Neuron (in vitro differentiated cells): ENCODE measurements around the gene YIPF5.

Experiments used
- H2AFZ ChIP-seq: one replicate; pipeline ENCODE4 v1.6.1; 2013; ENCODE audit warnings: low read depth, mild to moderate bottlenecking, inconsistent platforms, low read length, moderate library complexity
- H3K27me3 ChIP-seq: one replicate; pipeline ENCODE4 v1.6.1; 2013; ENCODE audit warnings: low read length; ENCODE audit not compliant: insufficient read depth
- H3K36me3 ChIP-seq: one replicate; pipeline ENCODE4 v1.6.1; 2013; ENCODE audit warnings: low read length; ENCODE audit not compliant: insufficient read depth
- H3K4me1 ChIP-seq: one replicate; pipeline ENCODE4 v1.6.1; 2013; ENCODE audit warnings: low read length; ENCODE audit not compliant: insufficient read depth
- H3K4me3 ChIP-seq: 2 replicates; pipeline ENCODE4 v1.5.1; 2013; ENCODE audit warnings: mild to moderate bottlenecking, low read length, moderate library complexity
- H3K9me3 ChIP-seq: one replicate; pipeline ENCODE4 v1.6.1; 2013; ENCODE audit warnings: low read length

The YIPF5 gene

GRCh38 chr5:144170276-144171024 is at the start of gene YIPF5, which contains the start of gene KCTD16:
Gene YIPF5, minus strand, starts transcription at chr5:144170659. Its CDS starts 704 bp downstream, at chr5:144169955.
Gene KCTD16, plus strand, starts transcription at chr5:144170873.
- peak within 1 kb of the TSS; percentile 73 for H3K4me3 ChIP-seq
- H3K4me1 ChIP-seq = peaks cover 15% of the 10 kb centered on the region
- H3K9me3 ChIP-seq = no peaks in the 10 kb centered on the region
- peak within 1 kb of the TSS; percentile 59 for H2AFZ ChIP-seq
- H3K27me3 ChIP-seq = no peaks in the 10 kb centered on the region
- H3K36me3 ChIP-seq = peaks cover 12% of the 10 kb centered on the region

DNA sequence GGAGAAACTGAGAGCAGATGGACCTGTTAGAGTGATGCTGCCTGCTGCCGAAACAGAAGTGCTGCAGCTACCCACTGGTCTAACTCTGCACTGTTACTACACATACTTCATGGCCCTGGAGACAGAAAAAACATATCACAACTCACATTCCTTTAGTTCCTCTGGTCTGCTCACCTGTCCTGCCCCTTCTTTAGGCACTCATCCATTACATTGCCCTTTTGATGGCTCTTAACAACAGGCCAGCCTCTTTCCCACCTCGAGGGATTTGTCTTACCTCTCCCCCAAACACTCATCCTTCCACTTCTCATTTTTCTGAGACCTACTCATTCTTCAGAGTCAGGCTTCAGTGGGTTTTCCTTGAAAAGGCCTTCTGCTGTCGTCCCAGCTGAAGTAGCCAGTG is 49.4 kb upstream of the YIPF5 start:
- Histone ChIP-seq H3K9me3 (no peaks in the 10 kb centered on the region), H3K4me3 (no peak overlapping the region), H3K4me1 (no peaks in the 10 kb centered on the region), H2AFZ (no peak overlapping the region), H3K36me3 (no peaks in the 10 kb centered on the region), H3K27me3 (no peaks in the 10 kb centered on the region)

DNA sequence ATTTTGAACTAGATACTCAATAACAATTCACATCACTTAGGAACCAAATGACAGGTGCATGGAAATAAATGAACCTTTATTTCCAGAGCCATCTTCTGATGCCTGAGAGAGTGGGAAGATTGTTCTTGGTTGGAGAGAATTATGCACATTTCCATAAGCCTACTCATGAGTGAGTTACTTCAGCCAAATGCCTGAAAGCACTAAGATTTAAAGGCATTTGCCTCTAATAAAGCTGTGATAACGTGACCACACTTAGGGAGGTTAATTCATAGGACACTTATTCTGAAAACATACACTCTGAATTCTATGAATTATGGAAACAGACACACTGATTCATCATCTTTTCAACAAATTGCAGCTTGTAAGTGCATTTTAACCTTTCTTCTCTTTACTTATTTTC is 40.2 kb upstream of the YIPF5 start:
- Histone ChIP-seq H3K9me3 (no peaks in the 10 kb centered on the region), H2AFZ (no peak overlapping the region), H3K27me3 (peaks cover 10% of the 10 kb centered on the region), H3K4me3 (no peak overlapping the region), H3K4me1 (no peaks in the 10 kb centered on the region), H3K36me3 (no peaks in the 10 kb centered on the region)

DNA sequence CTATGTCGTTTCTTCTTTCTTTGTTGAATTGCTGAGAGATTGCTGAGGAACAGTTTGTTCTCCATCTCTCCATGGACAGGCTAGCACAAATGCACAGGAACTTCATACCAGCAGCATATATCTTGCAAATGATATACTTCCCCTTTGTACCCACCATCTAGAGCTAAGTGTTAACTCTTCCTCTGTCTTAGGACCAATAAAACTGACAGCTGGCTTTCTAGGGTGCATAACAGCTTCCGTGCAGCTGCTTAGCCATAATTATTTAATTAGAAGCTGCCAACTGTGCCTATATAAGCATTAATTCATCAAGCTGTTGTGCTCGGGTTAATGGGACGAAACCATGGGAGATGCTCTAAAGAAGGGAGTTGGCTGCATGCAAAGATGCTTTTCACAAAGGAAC is 38.9 kb upstream of the YIPF5 start:
- H3K9me3 ChIP-seq = no peaks in the 10 kb centered on the region
- H2AFZ ChIP-seq = no peak overlapping the region
- peaks cover 2% of the 10 kb centered on the region for H3K4me1 ChIP-seq
- no peak overlapping the region for H3K4me3 ChIP-seq
- no peaks in the 10 kb centered on the region for H3K36me3 ChIP-seq
- H3K27me3 ChIP-seq = peaks cover 18% of the 10 kb centered on the region

DNA sequence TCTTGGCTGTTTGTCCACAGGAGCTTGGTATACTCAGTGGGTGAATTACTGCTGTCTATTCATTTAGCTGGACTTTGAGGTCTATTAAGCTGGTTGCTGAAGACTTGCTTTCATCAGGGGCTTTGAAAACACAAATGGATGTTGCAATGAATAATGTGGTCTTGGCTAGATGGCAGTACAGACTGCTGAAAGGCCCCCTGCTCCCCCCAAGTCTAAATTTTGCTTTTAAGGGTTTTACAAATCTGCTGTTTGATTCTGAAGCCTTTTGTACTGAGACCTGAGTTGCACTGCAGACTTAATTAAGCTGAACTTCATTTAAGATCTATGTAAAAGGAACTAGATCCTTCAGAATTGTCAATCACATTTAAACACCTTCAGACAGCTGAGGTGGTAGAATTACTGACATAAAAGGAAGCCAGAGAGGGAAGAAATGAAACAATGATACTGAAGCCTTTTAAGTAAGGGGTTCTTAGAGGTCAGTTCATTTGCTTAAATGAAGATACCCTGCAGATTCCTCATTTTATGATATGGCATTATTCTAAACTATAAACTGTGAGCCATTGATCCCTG is 37.5 kb upstream of the YIPF5 start:
- H3K4me3 ChIP-seq = no peak overlapping the region
- H3K27me3 ChIP-seq = peaks cover 18% of the 10 kb centered on the region
- no peak overlapping the region for H2AFZ ChIP-seq
- no peaks in the 10 kb centered on the region for H3K9me3 ChIP-seq
- H3K4me1 ChIP-seq = peaks cover 2% of the 10 kb centered on the region
- H3K36me3 ChIP-seq = no peaks in the 10 kb centered on the region

DNA sequence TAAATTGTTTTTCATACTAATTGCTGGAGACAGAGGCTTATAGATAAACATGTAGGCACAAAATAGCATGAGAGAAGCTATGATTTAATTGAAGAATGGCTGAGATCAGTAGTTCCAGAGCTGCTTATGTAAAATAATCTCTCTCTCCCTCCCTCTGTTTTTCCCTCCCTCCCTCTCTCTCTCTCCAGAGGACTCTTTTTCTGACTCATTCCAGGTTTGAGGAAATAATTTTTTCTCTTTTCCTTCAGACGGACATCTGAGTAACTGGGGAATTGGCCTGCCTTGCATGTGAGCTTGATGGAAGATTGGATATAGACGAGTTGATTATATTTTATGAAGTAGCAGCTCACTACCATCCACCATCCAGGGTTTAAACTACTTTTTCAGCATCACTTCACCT is 35.7 kb upstream of the YIPF5 start:
- Histone ChIP-seq H2AFZ (no peak overlapping the region), H3K27me3 (peaks cover 18% of the 10 kb centered on the region), H3K9me3 (no peaks in the 10 kb centered on the region), H3K4me3 (no peak overlapping the region), H3K36me3 (no peaks in the 10 kb centered on the region), H3K4me1 (peaks cover 2% of the 10 kb centered on the region)

- peaks cover 2% of the 10 kb centered on the region for H3K4me1 ChIP-seq
- peaks cover 18% of the 10 kb centered on the region for H3K27me3 ChIP-seq
- no peak overlapping the region for H2AFZ ChIP-seq
- peak overlapping the region; percentile 32 for H3K4me3 ChIP-seq
- H3K9me3 ChIP-seq = no peaks in the 10 kb centered on the region
- H3K36me3 ChIP-seq = no peaks in the 10 kb centered on the region
Measured at GRCh38 chr5:144205141-144205551, 34.7 kb upstream of the YIPF5 start.

- Histone ChIP-seq H2AFZ (no peak overlapping the region), H3K9me3 (no peaks in the 10 kb centered on the region), H3K4me1 (peaks cover 2% of the 10 kb centered on the region), H3K36me3 (no peaks in the 10 kb centered on the region), H3K27me3 (peaks cover 18% of the 10 kb centered on the region), H3K4me3 (no peak overlapping the region)
Measured at GRCh38 chr5:144203750-144204596, 33.5 kb upstream of the YIPF5 start.

GRCh38 chr5:144202726-144203125 is 32.3 kb upstream of the YIPF5 start:
- Histone ChIP-seq H3K36me3 (no peaks in the 10 kb centered on the region), H2AFZ (no peak overlapping the region), H3K27me3 (peaks cover 18% of the 10 kb centered on the region), H3K9me3 (no peaks in the 10 kb centered on the region), H3K4me3 (no peak overlapping the region), H3K4me1 (peaks cover 2% of the 10 kb centered on the region)

- Histone ChIP-seq H3K36me3 (no peaks in the 10 kb centered on the region), H3K4me3 (no peak overlapping the region), H3K4me1 (peaks cover 2% of the 10 kb centered on the region), H3K27me3 (peaks cover 18% of the 10 kb centered on the region), H2AFZ (no peak overlapping the region), H3K9me3 (no peaks in the 10 kb centered on the region)
Measured at GRCh38 chr5:144202072-144202471, 31.6 kb upstream of the YIPF5 start.

DNA sequence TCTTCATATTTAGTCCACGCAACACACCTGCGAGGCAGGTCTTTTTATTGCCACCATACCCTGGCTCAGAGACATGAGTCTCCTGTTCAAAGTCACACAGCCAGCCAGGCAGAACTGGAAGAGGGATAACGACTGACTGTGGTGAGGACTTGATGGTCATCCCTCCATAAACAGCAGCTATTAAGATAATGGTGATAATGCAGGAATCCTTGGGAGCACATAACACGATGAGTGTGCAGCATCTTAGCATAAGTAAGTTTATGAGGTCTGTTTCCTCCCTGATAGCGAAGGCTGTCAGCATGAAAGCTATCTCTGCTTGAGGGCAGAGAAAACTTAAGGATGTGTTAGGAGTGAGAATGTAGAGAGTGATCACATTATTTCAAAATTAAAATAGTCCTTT is 31.1 kb upstream of the YIPF5 start:
- no peak overlapping the region for H3K4me3 ChIP-seq

GRCh38 chr5:144198386-144198785 is 27.9 kb upstream of the YIPF5 start:
- Histone ChIP-seq H3K27me3 (peaks cover 5% of the 10 kb centered on the region), H3K4me3 (no peak overlapping the region), H3K36me3 (no peaks in the 10 kb centered on the region), H2AFZ (no peak overlapping the region), H3K9me3 (no peaks in the 10 kb centered on the region), H3K4me1 (no peaks in the 10 kb centered on the region)

More for the DNA sequence above, 31.1 kb upstream of the YIPF5 start:
- H2AFZ ChIP-seq = no peak overlapping the region
- no peaks in the 10 kb centered on the region for H3K9me3 ChIP-seq
- H3K4me1 ChIP-seq = peaks cover 2% of the 10 kb centered on the region
- H3K27me3 ChIP-seq = peaks cover 14% of the 10 kb centered on the region
- H3K36me3 ChIP-seq = no peaks in the 10 kb centered on the region

- Histone ChIP-seq H3K4me1 (no peaks in the 10 kb centered on the region), H3K36me3 (no peaks in the 10 kb centered on the region), H3K4me3 (no peak overlapping the region), H2AFZ (no peak overlapping the region), H3K27me3 (peaks cover 5% of the 10 kb centered on the region), H3K9me3 (no peaks in the 10 kb centered on the region)
Measured at GRCh38 chr5:144196612-144197011, 26.2 kb upstream of the YIPF5 start.
